Measurements from ENCODE around the gene RAB40C. TPM values are rescaled to one million over a fixed set of nuclear protein-coding genes. Genes with fewer than 3 reads are reported as not detected.

The RAB40C gene
- total and polyA plus RNA-seq, 9 of the 15 experiments (the other 6 are each of a cell fraction or from before 2014, with no cell fraction given): 0.17 to 23.4 (median 8.7) TPM

GRCh38 chr16:576823-577201 lies 13.1 kb upstream of the RAB40C start:
- no peak for FAIRE-seq

More at GRCh38 chr16:576823-577201, 13.1 kb upstream of the RAB40C start:
- POLR2A ChIA-PET: interaction anchor here (0.6 to 1.7 kb wide), 6 partner anchors 9 to 210 kb away, joined by 3 to 8 read pairs (median 4); no protein-coding TSS in a partner anchor
- BruUV-seq (replicated peaks): no TSS peak
- Histone ChIP-seq H3K4me1 (replicated peaks in 1 of 2; ENCODE audit: control insufficient read depth in 2 of 2, insufficient read depth in 2 of 2, low read length in 2 of 2) (peaks cover 0 to 87% of the 10 kb centered on the region in 2 experiments; a peak in 4 of 5 replicates), H3K9me3 (replicated peaks; ENCODE audit: control insufficient read depth, insufficient read depth, low read depth, low read length) (no peaks in the 10 kb centered on the region), H3K9ac (ENCODE audit: insufficient read depth in 1 of 2, low read depth in 2 of 2, low read length in 2 of 2) (peak overlapping the region in 1 of 2 experiments; percentile 79; a peak in 2 of 4 replicates), H3K9me1 (ENCODE audit: control insufficient read depth, insufficient read depth, low read length) (peaks cover 3% of the 10 kb centered on the region), H3K36me3 (ENCODE audit: control insufficient read depth, insufficient read depth, low read length) (peaks cover 26% of the 10 kb centered on the region; the same call in 2 of the 3 replicates), H3K79me2 (ENCODE audit: control insufficient read depth, insufficient read depth, low read length) (peaks cover 4% of the 10 kb centered on the region; the same call in 1 of the 3 replicates), H2AFZ (ENCODE audit: low read depth, low read length) (no peak overlapping the region), H4K20me1 (replicated peaks; ENCODE audit: control insufficient read depth, insufficient read depth, low read length) (peaks cover 9% of the 10 kb centered on the region), H3K27me3 (ENCODE audit: control insufficient read depth in 2 of 2, insufficient read depth in 2 of 2, low read length in 2 of 2) (no peaks in the 10 kb centered on the region), H3K4me2 (ENCODE audit: insufficient read depth, low read length) (no peak overlapping the region), H3K4me3 (no peak overlapping the region), H3K27ac (ENCODE audit: extremely low read depth, low read depth, low read length) (no peak overlapping the region)
- peak in 1 of 4 experiments; percentile 35 for DNase-seq (ENCODE audit: extremely low read depth in 1 of 4, low spot score in 3 of 4)
- 60% methylated on average over 7 of the region's 8 CpGs for WGBS (ENCODE audit: insufficient coverage, low coverage, missing lambda C conversion rate)
- in situ Hi-C loops (cut with MboI) (loop anchor here (5.0 kb wide), 1 partner anchor 90 kb away; the partner anchor contains the start of gene RHOT2), intact Hi-C loops (cut with micrococcal nuclease) (loop anchor here (5.0 kb wide), 1 partner anchor 90 kb away; the partner anchor contains the start of gene RHOT2)
- CTCF ChIA-PET (ENCODE audit: low intra/inter-chr PET ratio): no interaction called here
- TF ChIP-seq NONO (IDR thresholded peaks at IDR 0.05; ENCODE audit: low read depth in 2 of 2, low read length in 1 of 2): no peak
- TF ChIP-seq, protein P1, sequence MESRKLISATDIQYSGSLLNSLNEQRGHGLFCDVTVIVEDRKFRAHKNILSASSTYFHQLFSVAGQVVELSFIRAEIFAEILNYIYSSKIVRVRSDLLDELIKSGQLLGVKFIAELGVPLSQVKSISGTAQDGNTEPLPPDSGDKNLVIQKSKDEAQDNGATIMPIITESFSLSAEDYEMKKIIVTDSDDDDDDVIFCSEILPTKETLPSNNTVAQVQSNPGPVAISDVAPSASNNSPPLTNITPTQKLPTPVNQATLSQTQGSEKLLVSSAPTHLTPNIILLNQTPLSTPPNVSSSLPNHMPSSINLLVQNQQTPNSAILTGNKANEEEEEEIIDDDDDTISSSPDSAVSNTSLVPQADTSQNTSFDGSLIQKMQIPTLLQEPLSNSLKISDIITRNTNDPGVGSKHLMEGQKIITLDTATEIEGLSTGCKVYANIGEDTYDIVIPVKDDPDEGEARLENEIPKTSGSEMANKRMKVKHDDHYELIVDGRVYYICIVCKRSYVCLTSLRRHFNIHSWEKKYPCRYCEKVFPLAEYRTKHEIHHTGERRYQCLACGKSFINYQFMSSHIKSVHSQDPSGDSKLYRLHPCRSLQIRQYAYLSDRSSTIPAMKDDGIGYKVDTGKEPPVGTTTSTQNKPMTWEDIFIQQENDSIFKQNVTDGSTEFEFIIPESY (CRISPR knock-in tag; IDR thresholded peaks at IDR 0.05): no peak
- TF ChIP-seq TCFL5 (CRISPR knock-in tag; conservative IDR thresholded peaks at IDR 0.05): no peak
- TF ChIP-seq PCBP1 (IDR thresholded peaks at IDR 0.05; ENCODE audit: low read depth, low read length, poor library complexity, severe bottlenecking): no peak
- no peak for TF ChIP-seq SIN3B (IDR thresholded peaks at IDR 0.05; ENCODE audit: low read depth)
- TF ChIP-seq, protein P2, sequence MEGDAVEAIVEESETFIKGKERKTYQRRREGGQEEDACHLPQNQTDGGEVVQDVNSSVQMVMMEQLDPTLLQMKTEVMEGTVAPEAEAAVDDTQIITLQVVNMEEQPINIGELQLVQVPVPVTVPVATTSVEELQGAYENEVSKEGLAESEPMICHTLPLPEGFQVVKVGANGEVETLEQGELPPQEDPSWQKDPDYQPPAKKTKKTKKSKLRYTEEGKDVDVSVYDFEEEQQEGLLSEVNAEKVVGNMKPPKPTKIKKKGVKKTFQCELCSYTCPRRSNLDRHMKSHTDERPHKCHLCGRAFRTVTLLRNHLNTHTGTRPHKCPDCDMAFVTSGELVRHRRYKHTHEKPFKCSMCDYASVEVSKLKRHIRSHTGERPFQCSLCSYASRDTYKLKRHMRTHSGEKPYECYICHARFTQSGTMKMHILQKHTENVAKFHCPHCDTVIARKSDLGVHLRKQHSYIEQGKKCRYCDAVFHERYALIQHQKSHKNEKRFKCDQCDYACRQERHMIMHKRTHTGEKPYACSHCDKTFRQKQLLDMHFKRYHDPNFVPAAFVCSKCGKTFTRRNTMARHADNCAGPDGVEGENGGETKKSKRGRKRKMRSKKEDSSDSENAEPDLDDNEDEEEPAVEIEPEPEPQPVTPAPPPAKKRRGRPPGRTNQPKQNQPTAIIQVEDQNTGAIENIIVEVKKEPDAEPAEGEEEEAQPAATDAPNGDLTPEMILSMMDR (IDR thresholded peaks at IDR 0.05 in 2 of 3, conservative IDR thresholded peaks at IDR 0.05 in 1 of 3; ENCODE audit: insufficient read depth in 2 of 3, low read depth in 1 of 3, low read length in 3 of 3): peak in 2 of 3 experiments; percentile 21 to 35; a peak in 3 of 6 replicates
- TF ChIP-seq MCM5 (IDR thresholded peaks at IDR 0.05; ENCODE audit: low read depth): no peak
- peak; percentile 65; the same call in 1 of the 2 replicates for TF ChIP-seq ZBTB7A (IDR thresholded peaks at IDR 0.05; ENCODE audit: borderline replicate concordance, control insufficient read depth, low read depth, low read length)
- TF ChIP-seq, protein P3, sequence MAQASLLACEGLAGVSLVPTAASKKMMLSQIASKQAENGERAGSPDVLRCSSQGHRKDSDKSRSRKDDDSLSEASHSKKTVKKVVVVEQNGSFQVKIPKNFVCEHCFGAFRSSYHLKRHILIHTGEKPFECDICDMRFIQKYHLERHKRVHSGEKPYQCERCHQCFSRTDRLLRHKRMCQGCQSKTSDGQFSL (CRISPR knock-in tag; IDR thresholded peaks at IDR 0.05): peak; percentile 92
- TF ChIP-seq, protein P3 (tag; IDR thresholded peaks at IDR 0.05): no peak
- TF ChIP-seq ELF1 (tag; IDR thresholded peaks at IDR 0.05): no peak
- TF ChIP-seq KLF1 (tag; IDR thresholded peaks at IDR 0.05): no peak
- TF ChIP-seq ZNF184 (CRISPR knock-in tag; IDR thresholded peaks at IDR 0.05): no peak
- TF ChIP-seq, protein P4, sequence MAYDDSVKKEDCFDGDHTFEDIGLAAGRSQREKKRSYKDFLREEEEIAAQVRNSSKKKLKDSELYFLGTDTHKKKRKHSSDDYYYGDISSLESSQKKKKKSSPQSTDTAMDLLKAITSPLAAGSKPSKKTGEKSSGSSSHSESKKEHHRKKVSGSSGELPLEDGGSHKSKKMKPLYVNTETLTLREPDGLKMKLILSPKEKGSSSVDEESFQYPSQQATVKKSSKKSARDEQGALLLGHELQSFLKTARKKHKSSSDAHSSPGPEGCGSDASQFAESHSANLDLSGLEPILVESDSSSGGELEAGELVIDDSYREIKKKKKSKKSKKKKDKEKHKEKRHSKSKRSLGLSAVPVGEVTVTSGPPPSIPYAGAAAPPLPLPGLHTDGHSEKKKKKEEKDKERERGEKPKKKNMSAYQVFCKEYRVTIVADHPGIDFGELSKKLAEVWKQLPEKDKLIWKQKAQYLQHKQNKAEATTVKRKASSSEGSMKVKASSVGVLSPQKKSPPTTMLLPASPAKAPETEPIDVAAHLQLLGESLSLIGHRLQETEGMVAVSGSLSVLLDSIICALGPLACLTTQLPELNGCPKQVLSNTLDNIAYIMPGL (CRISPR knock-in tag; IDR thresholded peaks at IDR 0.05): no peak
- no peak for TF ChIP-seq ILF3 (IDR thresholded peaks at IDR 0.05; ENCODE audit: borderline replicate concordance)
- ATAC-seq: peak; percentile 32; the same call in 2 of the 3 replicates
